H4 (cell line): Measurements from ENCODE around the gene TRIM28. TPM values are rescaled to one million over a fixed set of nuclear protein-coding genes. Genes with fewer than 3 reads are reported as not detected.
A peak's percentile ranks its signal among the peaks of the same experiment; 100 is the strongest.

ENCODE experiments used
- DNase-seq: peaks from one replicate; pipeline ENCODE4 v3.0.0-alpha.2; 2015; ENCODE audit warnings: low spot score
- total RNA-seq: library from RNA; depleted of rRNA; stranded (reverse); fragments of >200 nt; shearing (Covaris generic); gene quantifications from 2 replicates; pipeline ENCODE4 v1.2.3, GENCODE V29; 2014

The TRIM28 gene
- total RNA-seq, 1 experiment from 2014 or later: 416 TPM

- no peak for DNase-seq
Observed at GRCh38 chr19:58548859-58549663, 5.2 kb downstream of the TRIM28 start.

- no peak for DNase-seq
Observed at GRCh38 chr19:58549664-58550361, 5.9 kb downstream of the TRIM28 start.

GRCh38 chr19:58550362-58551122 lies 6.7 kb downstream of the TRIM28 start:
- no peak for DNase-seq

- no peak for DNase-seq
Observed at GRCh38 chr19:58551123-58551497, 7.2 kb downstream of the TRIM28 start.

- no peak for DNase-seq
Observed at GRCh38 chr19:58551577-58552471, 8.0 kb downstream of the TRIM28 start.

- DNase-seq: no peak
Observed at GRCh38 chr19:58552655-58553054, 8.8 kb downstream of the TRIM28 start.

GRCh38 chr19:58553799-58554493 lies 10.1 kb downstream of the TRIM28 start:
- no peak for DNase-seq

GRCh38 chr19:58554494-58555368 lies 10.9 kb downstream of the TRIM28 start, which contains the start of gene CHMP2A:
Gene CHMP2A (minus strand): TSS chr19:58555105. CDS start chr19:58554212, 893 bp downstream.
- DNase-seq: peak; percentile 97

GRCh38 chr19:58555369-58555885 lies 11.6 kb downstream of the TRIM28 start:
- DNase-seq: no peak

- DNase-seq: no peak
Observed at GRCh38 chr19:58555920-58556621, 12.2 kb downstream of the TRIM28 start.

- DNase-seq: no peak
Observed at GRCh38 chr19:58556622-58557220, 12.9 kb downstream of the TRIM28 start.

- no peak for DNase-seq
Observed at GRCh38 chr19:58557221-58558065, 13.6 kb downstream of the TRIM28 start.

GRCh38 chr19:58558066-58558622 lies 14.3 kb downstream of the TRIM28 start, which contains the start of gene UBE2M:
Gene UBE2M (minus strand): TSS chr19:58558611. CDS start chr19:58558381, 230 bp downstream.
- no peak for DNase-seq

GRCh38 chr19:58558623-58559274 lies 14.9 kb downstream of the TRIM28 start:
- DNase-seq: peak; percentile 99

GRCh38 chr19:58559275-58560006 lies 15.6 kb downstream of the TRIM28 start:
- peak; percentile 97 for DNase-seq
